HCEC 1CT (cell line): ENCODE results near the gene PRKCB.
"Not testable (repeated sequence)": the region's sequence is repeated elsewhere in the genome, so short reads cannot be mapped to it uniquely, and the experiment has no call there.

Experiments
- DNase-seq: peaks from one replicate; pipeline ENCODE4 v3.0.0-alpha.2; 2017

PRKCB gene

GRCh38 chr16:24140730-24141129 lies 304.9 kb downstream of the PRKCB start:
- DNase-seq: no peak

DNA sequence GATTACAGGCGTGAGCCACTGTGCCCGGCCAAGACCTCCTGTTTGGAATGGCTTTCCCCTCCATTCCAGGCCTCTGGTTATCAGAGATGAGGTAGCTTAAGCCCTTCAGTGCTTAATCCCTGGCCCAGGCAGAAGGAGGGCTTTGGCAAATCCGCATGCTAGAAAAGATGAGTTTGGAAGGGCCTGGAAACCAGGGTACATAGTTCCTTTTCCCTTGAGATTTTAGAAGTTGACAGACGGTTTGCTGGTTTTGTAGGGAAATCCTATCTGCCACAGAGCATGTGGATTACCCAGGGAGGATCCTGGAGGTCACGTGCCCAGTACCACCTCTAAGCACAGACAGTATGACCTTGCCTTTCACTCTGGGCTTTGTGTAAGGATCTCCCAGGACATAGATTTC lies 305.7 kb downstream of the PRKCB start:
- DNase-seq: no peak

- DNase-seq: no peak
Observed at GRCh38 chr16:24141917-24142316, 306.1 kb downstream of the PRKCB start.

DNA sequence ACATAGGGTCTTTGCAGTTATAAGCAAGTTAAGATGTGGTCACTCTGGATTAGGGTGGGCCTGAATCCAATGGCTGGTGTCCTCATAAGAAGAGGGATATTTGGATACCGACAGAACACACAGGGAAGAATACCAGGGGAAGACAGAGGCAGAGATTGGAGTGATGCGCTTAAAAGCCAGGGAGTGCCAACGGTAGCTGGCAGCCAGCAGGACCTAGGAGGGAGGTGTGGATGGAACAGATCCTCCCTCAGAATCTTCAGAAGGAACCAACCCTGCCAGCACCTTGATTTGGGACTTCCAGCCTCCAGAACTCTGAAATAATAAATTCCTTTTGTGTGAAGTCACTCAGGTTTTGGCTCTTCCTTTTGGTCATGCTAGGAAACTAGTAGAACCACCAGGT lies 310.1 kb downstream of the PRKCB start:
- DNase-seq: no peak

DNA sequence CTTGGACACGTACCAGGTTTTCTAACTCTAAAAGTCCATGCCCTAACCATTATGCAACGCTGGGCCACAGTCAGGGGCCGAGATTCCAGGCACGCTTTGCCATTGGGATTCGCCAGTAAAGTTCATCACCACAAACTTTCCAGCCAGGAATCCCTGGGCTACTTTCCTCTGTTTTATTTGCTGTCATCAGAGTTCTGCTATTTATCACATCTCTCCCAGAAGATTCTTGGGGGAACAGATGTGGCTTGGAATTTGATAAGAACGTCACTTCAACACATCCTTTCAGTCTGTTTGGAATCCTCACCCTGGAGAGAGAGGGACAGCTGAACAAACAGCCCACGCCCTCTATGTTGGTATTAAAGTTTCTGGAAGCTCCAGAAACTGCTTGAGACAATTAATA lies 310.7 kb downstream of the PRKCB start:
- no peak for DNase-seq

DNA sequence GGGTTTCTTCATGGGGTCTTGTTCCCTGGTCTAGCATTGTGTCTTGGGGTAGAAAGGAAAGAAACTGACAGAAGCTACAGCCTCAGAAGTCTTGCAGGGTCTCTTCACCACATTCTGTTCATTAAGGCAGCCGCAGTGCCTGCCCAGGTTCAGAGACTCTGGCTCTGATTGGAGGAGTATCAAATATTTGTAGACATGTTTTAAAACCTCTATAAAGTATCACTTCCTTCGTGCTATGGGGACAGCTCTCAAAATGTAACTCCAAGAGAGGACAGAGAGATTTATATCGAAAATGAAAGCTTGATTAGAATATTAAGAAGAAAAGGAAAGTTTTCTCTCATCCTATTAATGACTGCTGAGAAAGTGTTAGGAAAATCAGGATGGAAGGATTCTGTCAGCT lies 313.3 kb downstream of the PRKCB start:
- DNase-seq: no peak

- no peak for DNase-seq
Observed at GRCh38 chr16:24150282-24150681, 314.5 kb downstream of the PRKCB start.

GRCh38 chr16:24151482-24151939 lies 315.7 kb downstream of the PRKCB start:
- DNase-seq: no peak

DNA sequence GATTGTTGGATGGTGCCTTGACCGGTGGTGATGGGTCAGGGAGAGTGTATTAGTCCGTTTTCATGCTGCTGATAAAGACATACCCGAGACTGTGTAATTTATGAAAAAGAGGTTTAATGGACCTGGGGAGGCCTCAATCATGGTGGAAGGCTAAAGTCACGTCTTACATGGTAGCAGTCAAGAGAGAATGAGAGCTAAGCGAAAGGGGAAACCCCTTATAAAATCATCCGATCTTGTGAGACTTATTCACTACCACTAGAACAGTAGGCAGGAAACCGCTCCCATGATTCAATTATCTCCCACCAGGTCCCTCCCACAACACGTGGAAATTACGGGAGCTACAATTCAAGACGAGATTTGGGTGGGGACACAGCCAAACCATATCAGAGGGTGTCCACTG lies 316.3 kb downstream of the PRKCB start:
- DNase-seq: not testable (repeated sequence)

GRCh38 chr16:24152826-24153225 lies 317.0 kb downstream of the PRKCB start:
- no peak for DNase-seq

DNA sequence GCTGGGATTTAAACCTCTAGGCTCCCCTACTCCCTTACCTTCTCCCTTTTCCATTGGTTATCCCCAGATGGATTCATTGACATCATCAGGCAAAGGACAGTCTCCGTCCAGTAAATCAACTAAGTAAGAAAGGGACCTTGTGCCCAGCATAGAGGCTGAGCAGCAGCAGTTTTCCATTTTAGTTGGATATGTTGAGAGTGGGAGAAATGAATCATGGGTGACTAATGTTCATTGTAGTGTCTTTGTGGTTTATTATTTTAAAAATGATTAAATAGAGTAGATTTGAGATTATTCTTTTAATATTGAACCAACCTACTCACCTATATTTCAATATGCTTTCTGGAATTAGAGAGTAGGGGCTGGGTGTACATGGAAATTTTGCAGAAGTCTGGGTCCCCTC lies 321.0 kb downstream of the PRKCB start:
- DNase-seq: no peak

DNA sequence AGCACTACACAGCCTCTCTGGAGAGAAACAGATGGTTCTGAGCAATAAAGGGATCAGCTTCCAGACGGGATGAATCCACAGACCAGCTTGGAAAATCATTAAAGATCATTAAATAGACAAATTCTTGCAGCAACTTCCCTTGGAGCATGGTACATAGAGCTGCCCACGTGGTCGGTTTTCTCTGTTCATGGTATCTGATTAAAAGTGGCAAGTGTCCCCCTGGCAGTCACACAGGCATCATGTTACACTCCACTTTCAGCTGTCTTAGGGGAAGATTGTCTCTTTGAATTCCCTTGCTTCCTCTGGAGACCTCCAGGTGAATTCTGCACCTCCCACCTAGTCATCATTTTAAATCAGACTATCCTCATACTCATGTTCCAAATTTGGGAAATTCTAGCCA lies 328.2 kb downstream of the PRKCB start:
- DNase-seq: no peak

GRCh38 chr16:24164416-24164815 lies 328.6 kb downstream of the PRKCB start:
- no peak for DNase-seq

GRCh38 chr16:24165273-24165672 lies 329.5 kb downstream of the PRKCB start:
- DNase-seq: no peak

GRCh38 chr16:24166661-24167528 lies 331.1 kb downstream of the PRKCB start:
- no peak for DNase-seq

- DNase-seq: no peak
Observed at GRCh38 chr16:24168856-24169255, 333.1 kb downstream of the PRKCB start.

DNA sequence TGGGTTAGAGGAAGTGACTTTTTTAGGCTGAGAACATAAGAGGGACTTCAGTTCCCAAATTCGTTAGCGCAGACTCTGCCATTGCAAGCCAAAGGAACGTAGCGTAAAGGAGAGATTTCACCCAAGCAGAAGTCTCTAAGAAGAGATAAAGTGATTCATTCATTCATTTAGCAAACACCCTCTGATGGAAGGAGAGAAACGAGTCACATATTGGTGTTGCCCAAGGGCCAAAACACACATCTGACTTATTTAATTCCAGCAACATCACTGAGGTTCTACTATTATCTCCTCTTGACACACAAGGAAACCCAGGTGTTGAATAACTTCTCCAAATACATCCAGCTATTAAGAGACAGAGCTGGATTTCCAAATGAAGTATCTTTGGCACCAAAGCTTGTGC lies 334.6 kb downstream of the PRKCB start:
- DNase-seq: no peak

GRCh38 chr16:24174504-24174903 lies 338.7 kb downstream of the PRKCB start:
- no peak for DNase-seq

GRCh38 chr16:24174957-24175356 lies 339.2 kb downstream of the PRKCB start:
- no peak for DNase-seq

DNA sequence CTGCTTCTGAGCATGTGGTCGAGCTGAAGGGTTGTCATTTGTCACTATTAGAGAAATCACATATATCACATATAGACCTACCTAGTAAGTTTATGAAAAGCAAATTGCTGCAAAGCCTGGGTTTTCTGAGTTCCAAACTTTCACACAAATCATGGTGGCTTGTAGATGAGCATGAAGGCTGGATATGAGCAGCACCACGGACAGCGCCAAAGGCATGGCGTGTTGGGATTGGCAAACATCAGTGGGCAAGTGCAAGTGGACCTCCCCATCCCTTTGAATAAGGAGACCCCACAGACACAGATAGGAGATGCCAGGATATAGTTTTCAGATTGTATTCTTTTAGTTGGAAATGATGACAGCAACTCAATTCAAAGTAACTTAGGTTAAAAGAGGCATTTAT lies 342.7 kb downstream of the PRKCB start:
- DNase-seq: no peak

- DNase-seq: no peak
Observed at GRCh38 chr16:24180451-24180850, 344.7 kb downstream of the PRKCB start.

DNA sequence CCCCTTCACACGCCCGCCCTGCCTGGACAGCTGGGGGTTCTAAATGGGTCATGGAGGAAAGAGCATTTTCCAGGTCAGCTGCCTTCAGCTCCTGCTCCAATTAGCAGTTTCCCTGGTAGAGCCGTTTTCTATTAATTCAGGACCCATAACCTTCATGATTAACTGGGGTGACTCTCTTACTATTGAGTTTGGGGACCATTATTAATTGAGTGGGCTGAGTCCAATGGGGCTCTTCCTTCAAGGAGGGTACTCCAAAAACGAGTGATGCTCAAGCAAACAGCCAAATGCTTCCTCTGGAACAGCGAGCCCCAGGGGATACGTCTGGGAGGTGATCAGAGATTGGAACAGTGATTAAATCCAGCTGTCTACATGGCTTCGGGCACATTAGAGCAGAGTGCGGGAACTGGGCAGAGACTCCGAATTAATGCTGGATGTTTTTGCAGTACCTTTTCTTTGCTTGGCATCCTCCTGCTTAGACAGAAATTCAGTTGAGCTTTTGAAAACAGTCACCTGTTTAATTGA lies 352.3 kb downstream of the PRKCB start:
- no peak for DNase-seq

DNA sequence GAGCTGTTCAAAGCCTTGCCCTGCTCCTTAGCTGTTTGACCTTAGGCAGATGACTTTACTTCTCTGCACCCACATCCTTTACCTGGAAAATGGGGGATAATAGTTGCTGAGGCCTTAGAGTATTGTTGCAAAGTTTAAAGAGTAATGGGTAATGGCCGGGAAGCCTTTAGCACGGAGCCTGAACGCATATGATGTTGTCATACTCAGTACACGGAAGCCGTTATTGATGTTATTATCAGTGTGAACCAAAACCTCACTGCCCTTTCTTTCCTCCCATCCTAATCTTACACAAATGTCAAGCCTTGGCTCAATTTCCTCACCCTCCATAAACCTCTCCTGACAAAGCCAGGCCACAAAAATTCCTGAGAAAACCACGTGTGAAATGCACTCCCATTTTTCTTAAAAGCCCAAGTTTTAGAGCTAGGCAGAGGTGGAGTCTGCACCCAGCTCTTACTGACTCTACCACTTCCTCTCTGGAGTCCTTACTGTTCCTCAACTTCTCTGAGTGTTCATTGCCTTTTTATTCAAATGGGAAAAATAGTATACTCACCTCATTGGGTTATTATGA lies 353.1 kb downstream of the PRKCB start:
- no peak for DNase-seq

DNA sequence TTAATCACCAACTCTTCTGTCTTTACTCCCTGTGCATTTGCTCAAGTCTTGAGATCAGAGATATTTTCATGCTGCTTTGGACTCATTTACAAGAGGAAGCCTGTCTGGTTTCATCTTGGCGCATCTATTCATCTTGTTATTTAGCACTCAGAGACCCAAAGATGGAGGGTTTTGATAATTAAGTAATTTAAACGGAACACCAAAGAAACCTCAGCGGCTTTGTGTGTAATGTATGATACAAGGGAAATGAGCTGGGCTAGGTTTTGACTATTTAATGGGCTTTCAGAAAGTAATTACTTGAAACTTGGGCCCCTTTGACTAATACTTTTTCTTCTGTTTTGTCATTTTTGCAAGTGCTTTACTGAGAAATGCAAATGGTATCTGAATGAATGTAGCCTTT lies 354.2 kb downstream of the PRKCB start:
- no peak for DNase-seq
